Right ventricle myocardium inferior (tissue), 1 donor: ENCODE measurements around the gene PLPPR1. TPM values are rescaled to one million over a fixed set of nuclear protein-coding genes. Genes with fewer than 3 reads are reported as not detected.
"Not testable (repeated sequence)": the region's sequence is repeated elsewhere in the genome, so short reads cannot be mapped to it uniquely, and the experiment has no call there.

Experiments
- ATAC-seq: fragments of 200-7000 bp; cut with Tn5 transposase; one replicate; pipeline ENCODE4 v1.9.1; 2020; ENCODE audit warnings: mild to moderate bottlenecking, moderate library complexity
- DNase-seq: peaks from one replicate; pipeline ENCODE4 v3.0.0; 2021; ENCODE audit errors: missing footprints
- intact Hi-C: fragments of 100-400 bp; cut with DNase I; formaldehyde crosslinking; loops from one replicate; pipeline ENCODE4 v1.11.0; 2022
- total RNA-seq: library from RNA; stranded (reverse); fragmentation: NEBNext Ultra II Directional; extraction: Animal tissue kit (Norgen Biotek cat#: 25700); gene quantifications from one replicate; pipeline ENCODE4 v1.2.1, GENCODE V29; 2021
- donor health status: DM: no; HTN: yes; CAD: no; lungs with severe emphysema.

Gene PLPPR1
- total RNA-seq, 1 donor from 2014 or later = not detected

DNA sequence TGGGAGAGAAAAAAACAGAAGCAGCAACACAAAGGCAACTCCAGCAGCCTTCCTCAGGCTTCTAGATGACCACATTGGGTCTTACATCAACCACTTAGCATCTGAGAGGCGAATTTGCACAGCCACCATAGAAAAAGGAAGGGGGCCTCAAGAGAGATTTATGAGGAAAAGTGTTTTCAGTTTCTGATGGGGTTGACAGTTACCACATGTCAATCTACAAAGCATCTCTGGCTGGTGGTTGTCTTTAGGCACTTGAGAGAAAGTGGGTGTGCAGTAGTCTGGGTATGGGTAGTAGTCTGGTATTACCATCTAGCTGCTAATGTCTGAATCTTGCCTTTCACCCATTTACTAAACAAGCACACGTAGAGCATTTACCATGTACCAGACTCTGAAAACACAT is 218.8 kb downstream of the PLPPR1 start:
- no peak for DNase-seq
- no peak for ATAC-seq
- intact Hi-C loops = no loop called here

- intact Hi-C loops = no loop called here
- DNase-seq (no peak), ATAC-seq (no peak)
Observed at GRCh38 chr9:101254733-101255433, 226.4 kb downstream of the PLPPR1 start.

DNA sequence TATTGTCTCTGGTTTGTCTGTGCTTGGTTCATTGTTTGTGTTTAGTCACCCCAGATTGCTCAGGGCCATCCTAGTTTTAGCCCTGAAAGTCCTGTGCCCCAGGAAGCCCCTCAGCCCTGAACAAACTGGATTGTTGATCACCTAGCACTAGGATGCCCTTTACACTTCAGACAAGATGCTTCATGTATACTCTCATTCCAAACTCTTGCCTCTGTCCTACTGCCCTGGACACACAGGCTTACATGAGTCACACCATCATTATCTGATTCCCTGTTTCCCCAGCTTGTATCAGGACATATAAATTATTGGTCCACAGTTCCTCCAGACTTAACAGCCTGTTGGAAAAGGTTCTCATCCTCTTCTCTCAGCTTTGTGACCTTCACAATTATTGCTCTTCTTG is 236.2 kb downstream of the PLPPR1 start:
- DNase-seq (no peak), ATAC-seq (no peak)
- intact Hi-C loops = no loop called here

DNA sequence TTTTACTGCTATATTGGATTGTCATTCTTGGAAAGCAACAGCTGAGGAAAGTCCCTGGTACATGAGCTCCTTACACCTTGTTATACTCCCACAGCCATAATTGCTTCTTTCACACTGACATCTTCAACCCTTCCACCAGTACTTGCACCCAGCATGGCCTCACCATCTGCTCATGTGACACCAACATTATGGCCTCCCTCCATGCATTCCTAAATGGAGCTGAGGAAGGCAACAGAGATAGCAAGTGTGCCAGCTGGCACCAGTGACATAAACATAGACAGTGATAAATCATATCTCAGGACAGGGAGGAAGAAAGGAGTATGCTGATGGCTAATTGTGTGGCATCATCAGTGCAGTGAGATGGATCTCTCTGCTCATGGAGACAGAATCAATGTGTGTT is 236.7 kb downstream of the PLPPR1 start:
- DNase-seq (no peak), ATAC-seq (no peak)
- intact Hi-C loops = no loop called here

DNA sequence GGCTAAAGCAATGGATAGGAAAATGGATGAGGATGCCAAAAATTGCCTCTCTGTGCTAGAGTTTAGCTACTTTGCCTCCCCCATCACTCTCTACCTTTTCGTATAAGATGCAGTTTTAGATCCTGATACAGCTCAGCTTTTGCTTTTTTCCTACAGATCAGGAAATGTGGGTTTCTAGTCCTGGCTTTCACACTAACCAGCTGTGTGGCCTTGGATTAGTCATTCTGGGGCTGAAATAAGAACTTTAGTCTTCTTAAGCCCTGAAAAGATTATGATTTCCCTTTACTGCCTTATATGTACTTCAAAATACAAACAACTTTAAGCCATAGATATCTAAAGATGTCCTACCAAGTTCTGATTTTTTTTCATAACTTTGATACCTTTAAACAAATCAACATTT is 239.9 kb downstream of the PLPPR1 start:
- no peak for DNase-seq
- no peak for ATAC-seq
- intact Hi-C loops = no loop called here

DNA sequence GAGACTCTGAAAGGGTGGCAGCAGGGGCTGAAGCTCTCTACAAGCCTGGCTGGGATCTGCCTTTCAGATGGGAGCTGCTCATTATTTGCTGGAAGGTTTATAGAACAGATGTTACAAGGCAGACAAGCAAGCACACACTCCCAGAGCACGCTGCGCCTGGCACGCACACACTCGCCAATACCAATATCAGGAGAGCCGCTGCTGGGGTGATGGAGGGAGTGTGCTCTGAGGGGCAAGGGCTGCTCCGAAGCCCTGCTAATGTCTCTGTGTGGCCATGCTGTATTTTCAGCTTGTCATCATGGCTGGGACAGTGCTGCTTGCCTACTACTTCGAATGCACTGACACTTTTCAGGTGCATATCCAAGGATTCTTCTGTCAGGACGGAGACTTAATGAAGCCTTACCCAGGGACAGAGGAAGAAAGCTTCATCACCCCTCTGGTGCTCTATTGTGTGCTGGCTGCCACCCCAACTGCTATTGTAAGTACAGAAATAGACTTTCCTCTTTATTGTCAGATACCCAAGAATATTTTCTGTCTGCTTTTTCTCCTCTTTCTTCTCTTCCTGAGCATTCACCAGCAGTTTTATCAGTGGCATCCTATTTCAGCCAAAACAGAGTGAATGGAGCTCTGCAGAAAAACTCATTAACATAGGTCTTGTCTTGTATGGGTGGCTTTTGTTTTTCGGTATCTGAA is 241.2 kb downstream of the PLPPR1 start:
- no peak for ATAC-seq
- DNase-seq = peak; percentile 63
- intact Hi-C loops = no loop called here

- ATAC-seq = no peak
- intact Hi-C loops = no loop called here
Observed at GRCh38 chr9:101270302-101270701, 241.8 kb downstream of the PLPPR1 start.

GRCh38 chr9:101271102-101271501 is 242.6 kb downstream of the PLPPR1 start:
- no peak for DNase-seq
- ATAC-seq = no peak
- intact Hi-C loops = no loop called here

More at GRCh38 chr9:101270302-101270701, 241.8 kb downstream of the PLPPR1 start:
- DNase-seq = no peak

DNA sequence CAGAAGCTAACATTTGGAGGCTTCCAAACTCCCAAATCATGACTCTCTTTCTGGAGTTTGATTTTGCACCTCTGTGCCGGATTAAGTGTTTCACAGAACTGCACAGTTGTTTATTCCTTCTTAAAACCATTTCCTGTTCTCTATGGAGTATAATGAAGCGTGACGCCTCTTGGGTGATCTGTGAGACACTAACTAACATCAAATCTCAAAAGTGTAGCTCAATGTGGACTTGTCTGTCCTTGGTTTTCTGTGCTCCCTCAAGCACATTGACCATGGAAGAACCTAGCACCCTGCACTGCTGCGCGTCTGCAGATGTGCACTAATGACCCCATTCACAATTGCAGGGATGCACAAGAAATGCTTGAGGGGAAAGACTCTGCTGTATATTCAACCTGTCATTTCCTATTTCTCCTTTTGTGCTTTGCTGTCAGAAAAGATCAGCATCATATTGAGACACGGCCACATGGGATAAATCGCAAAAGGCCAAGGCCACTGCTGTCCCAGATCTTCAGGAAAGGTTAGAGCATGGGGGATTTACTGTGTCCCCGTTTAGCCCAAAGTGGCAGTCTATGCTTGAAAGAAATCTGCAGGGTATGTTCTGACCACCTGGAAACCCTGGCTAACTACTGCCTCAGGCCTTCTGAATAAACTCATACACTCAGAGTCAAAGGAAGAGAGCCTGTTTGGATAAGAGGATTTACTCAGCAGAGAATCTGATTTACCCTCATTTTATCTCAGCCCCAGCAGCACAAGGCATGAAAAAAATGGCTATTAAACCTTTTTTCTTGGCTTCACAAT is 246.6 kb downstream of the PLPPR1 start:
- DNase-seq (no peak), ATAC-seq (no peak)
- intact Hi-C loops = no loop called here

DNA sequence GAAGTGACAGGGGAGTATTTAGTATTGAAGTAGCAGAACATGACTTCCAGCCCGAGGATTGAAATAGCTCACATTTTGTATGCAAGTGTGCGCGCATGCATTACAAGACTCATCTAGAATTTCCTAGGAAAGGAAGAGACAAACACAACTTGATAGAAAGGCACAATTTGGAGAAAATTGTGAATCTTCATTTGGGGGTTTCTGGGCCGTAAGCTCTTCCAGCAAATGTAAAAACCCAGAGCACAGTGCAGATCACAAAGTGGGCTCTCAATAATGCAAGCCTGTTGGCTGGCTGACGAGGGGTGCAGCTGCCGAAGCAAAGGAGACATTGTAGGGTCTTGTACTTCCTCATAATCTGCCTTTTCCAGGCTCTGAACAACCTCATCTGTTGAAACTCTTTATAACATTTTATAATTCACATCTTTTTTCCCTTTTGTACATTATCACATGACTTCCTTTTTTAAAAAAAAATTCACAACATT is 247.3 kb downstream of the PLPPR1 start:
- intact Hi-C loops = no loop called here
- no peak for DNase-seq
- no peak for ATAC-seq

- ATAC-seq, DNase-seq, intact Hi-C loops: not testable (repeated sequence)
Observed at GRCh38 chr9:101291043-101291442, 262.5 kb downstream of the PLPPR1 start.

GRCh38 chr9:101299901-101300300 is 271.4 kb downstream of the PLPPR1 start:
- intact Hi-C loops = no loop called here
- DNase-seq (no peak), ATAC-seq (no peak)

DNA sequence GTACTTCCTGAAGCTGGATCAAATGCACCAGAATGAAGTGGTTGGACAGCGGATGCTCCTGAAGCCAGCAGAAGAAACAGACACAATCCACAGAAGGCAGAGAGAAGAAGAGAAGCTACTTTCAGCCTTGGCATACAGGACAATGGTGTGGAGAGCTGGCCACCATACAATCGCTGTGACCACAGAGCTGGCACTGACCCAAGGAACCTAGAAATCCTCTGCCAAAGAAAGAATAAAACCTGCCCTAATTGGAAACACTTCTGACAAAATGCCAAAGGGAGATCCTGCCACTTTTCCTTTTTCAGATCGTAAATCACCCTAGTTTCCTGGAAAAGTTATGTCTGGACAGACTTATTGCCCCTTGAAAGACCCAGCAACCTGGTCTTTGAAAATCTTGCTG is 278.5 kb downstream of the PLPPR1 start:
- intact Hi-C loops = no loop called here
- ATAC-seq (no peak), DNase-seq (no peak)

- intact Hi-C loops = no loop called here
- ATAC-seq (no peak), DNase-seq (no peak)
Observed at GRCh38 chr9:101307524-101308213, 279.1 kb downstream of the PLPPR1 start.

GRCh38 chr9:101309139-101309538 is 280.6 kb downstream of the PLPPR1 start:
- ATAC-seq = no peak
- no peak for DNase-seq
- intact Hi-C loops = no loop called here

DNA sequence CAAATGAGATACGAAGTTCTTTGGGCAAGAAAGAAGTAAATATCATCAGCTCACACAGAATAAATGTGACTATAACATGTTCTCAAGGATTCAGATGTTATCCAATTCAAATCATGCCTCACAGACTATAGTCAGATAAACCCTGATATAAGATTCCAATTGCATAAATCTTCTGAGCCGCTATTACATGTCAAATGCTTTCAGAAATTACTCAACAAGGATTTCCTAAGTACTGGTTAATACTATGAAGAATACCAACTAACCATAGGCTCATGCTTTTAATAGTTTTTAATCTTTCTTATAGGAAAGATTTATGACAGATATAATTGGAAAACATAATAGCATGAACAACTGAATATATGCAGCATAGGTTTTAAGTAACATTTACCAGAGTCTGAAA is 282.7 kb downstream of the PLPPR1 start:
- DNase-seq (no peak), ATAC-seq (no peak)
- intact Hi-C loops = loop anchor here (2.0 to 5.0 kb wide), 3 partner anchors 194 to 708 kb away; no protein-coding TSS in a partner anchor

GRCh38 chr9:101311758-101312420 is 283.4 kb downstream of the PLPPR1 start:
- intact Hi-C loops = loop anchor here (2.0 to 5.0 kb wide), 3 partner anchors 195 to 709 kb away; no protein-coding TSS in a partner anchor
- ATAC-seq (no peak), DNase-seq (no peak)

- DNase-seq = no peak
- intact Hi-C loops = loop anchor here (5.0 kb wide), 2 partner anchors 195 to 600 kb away; no protein-coding TSS in a partner anchor
- no peak for ATAC-seq
Observed at GRCh38 chr9:101312661-101313060, 284.1 kb downstream of the PLPPR1 start.
